BE2C (cell line): ENCODE results near the gene TSBP1.
"Not testable (repeated sequence)": the region's sequence is repeated elsewhere in the genome, so short reads cannot be mapped to it uniquely, and the experiment has no call there.

Experiments used
- DNase-seq: peaks from one replicate; pipeline ENCODE4 v3.0.0-alpha.2; 2020
- H3K27me3 ChIP-seq: fragments of 250-450 bp; sonication (Bioruptor Pico); 2 replicates; pipeline ENCODE4 v1.5.1; 2020; ENCODE audit warnings: mild to moderate bottlenecking
- H3K36me3 ChIP-seq: fragments of 250-450 bp; sonication (Bioruptor Pico); 2 replicates; pipeline ENCODE4 v1.5.1; 2020; ENCODE audit warnings: mild to moderate bottlenecking
- H3K4me1 ChIP-seq: fragments of 250-450 bp; sonication (Bioruptor Pico); 2 replicates; pipeline ENCODE4 v1.5.1; 2020
- H3K4me3 ChIP-seq: 2 replicates; pipeline ENCODE4 v1.5.1; 2011; ENCODE audit warnings: low read depth, low read length
- H3K9me3 ChIP-seq: fragments of 250-450 bp; sonication (Bioruptor Pico); 2 replicates; pipeline ENCODE4 v1.5.1; 2020
- CTCF ChIP-seq: IDR thresholded peaks from 2 replicates; pipeline ENCODE4 v1.5.1; 2012; ENCODE audit warnings: mild to moderate bottlenecking, low read depth, low read length

The TSBP1 gene

GRCh38 chr6:32271429-32271828 lies 100.3 kb downstream of the TSBP1 start:
- H3K4me3 ChIP-seq, result no peak overlapping the region
- no peaks in the 10 kb centered on the region for H3K4me1 ChIP-seq
- H3K9me3 ChIP-seq, result no peaks in the 10 kb centered on the region
- no peaks in the 10 kb centered on the region for H3K36me3 ChIP-seq
- no peak for TF ChIP-seq CTCF
- DNase-seq, result no peak
- peaks cover 15% of the 10 kb centered on the region for H3K27me3 ChIP-seq

GRCh38 chr6:32268459-32268858 lies 103.2 kb downstream of the TSBP1 start:
- peaks cover 15% of the 10 kb centered on the region for H3K27me3 ChIP-seq
- not testable (repeated sequence) for H3K36me3 ChIP-seq, H3K4me3 ChIP-seq, H3K4me1 ChIP-seq, DNase-seq, H3K9me3 ChIP-seq

GRCh38 chr6:32267035-32267434 lies 104.7 kb downstream of the TSBP1 start:
- Histone ChIP-seq H3K4me3 (no peak overlapping the region), H3K4me1 (no peaks in the 10 kb centered on the region), H3K9me3 (no peaks in the 10 kb centered on the region), H3K36me3 (no peaks in the 10 kb centered on the region), H3K27me3 (peaks cover 22% of the 10 kb centered on the region)
- no peak for DNase-seq
- no peak for TF ChIP-seq CTCF

- not testable (repeated sequence) for H3K4me3 ChIP-seq, H3K36me3 ChIP-seq, H3K9me3 ChIP-seq, H3K4me1 ChIP-seq, DNase-seq
- H3K27me3 ChIP-seq, result peaks cover 40% of the 10 kb centered on the region
Observed at GRCh38 chr6:32257262-32257661, 114.4 kb downstream of the TSBP1 start.

- H3K4me1 ChIP-seq, result no peaks in the 10 kb centered on the region
- TF ChIP-seq CTCF, result peak; percentile 18
- peaks cover 25% of the 10 kb centered on the region for H3K27me3 ChIP-seq
- DNase-seq, result peak; percentile 39
- H3K9me3 ChIP-seq, result no peaks in the 10 kb centered on the region
- H3K4me3 ChIP-seq, result no peak overlapping the region
- H3K36me3 ChIP-seq, result no peaks in the 10 kb centered on the region
Observed at GRCh38 chr6:32255199-32256153, 116.2 kb downstream of the TSBP1 start.

GRCh38 chr6:32254761-32255198 lies 116.9 kb downstream of the TSBP1 start:
- TF ChIP-seq CTCF, result no peak
- Histone ChIP-seq H3K27me3 (peaks cover 20% of the 10 kb centered on the region), H3K36me3 (no peaks in the 10 kb centered on the region), H3K4me1 (no peaks in the 10 kb centered on the region), H3K9me3 (no peaks in the 10 kb centered on the region), H3K4me3 (no peak overlapping the region)
- no peak for DNase-seq

- Histone ChIP-seq H3K36me3 (no peaks in the 10 kb centered on the region), H3K4me1 (no peaks in the 10 kb centered on the region)
- no peak for DNase-seq
Observed at GRCh38 chr6:32252331-32253009, 119.2 kb downstream of the TSBP1 start.

More at GRCh38 chr6:32252331-32253009, 119.2 kb downstream of the TSBP1 start:
- H3K27me3 ChIP-seq, result peaks cover 15% of the 10 kb centered on the region
- no peaks in the 10 kb centered on the region for H3K9me3 ChIP-seq
- no peak for TF ChIP-seq CTCF
- no peak overlapping the region for H3K4me3 ChIP-seq
